Esophagus squamous epithelium (tissue), 5 donors: ENCODE data around the gene HIVEP1. TPM values are rescaled to one million over a fixed set of nuclear protein-coding genes. Genes with fewer than 3 reads are reported as not detected.

ENCODE experiments used
- DNase-seq: peaks from one replicate; lab custom pipeline; 2025; lab: John Stamatoyannopoulos, UW
- H3K27ac ChIP-seq, 4 donors: fragments of 200-600 bp; sonication (generic); one replicate each; pipeline ENCODE4 v1.5.1; 2016 to 2019; ENCODE audit warnings: mild to moderate bottlenecking in 1 of 4
- H3K27me3 ChIP-seq, 4 donors: fragments of 200-600 bp; sonication (generic); 1 replicate in 3 of 4; 2 replicates in 1 of 4; pipeline versions ENCODE4 v1.5.1 to v1.6.0; 2017 to 2021; ENCODE audit warnings: antibody characterized with exemption in 1 of 4
- H3K36me3 ChIP-seq, 3 donors: fragments of 200-600 bp; sonication (generic); one replicate each; pipeline ENCODE4 v1.5.1; 2016 to 2019
- H3K4me1 ChIP-seq, 3 donors: fragments of 200-600 bp; sonication (generic); one replicate each; pipeline ENCODE4 v1.5.1; 2017 to 2019
- H3K4me3 ChIP-seq, 4 donors: fragments of 200-600 bp; sonication (generic); 1 replicate in 3 of 4; 2 replicates in 1 of 4; pipeline ENCODE4 v1.5.1; 2016 to 2019; ENCODE audit warnings: mild to moderate bottlenecking in 2 of 4, moderate library complexity in 1 of 4
- H3K9me3 ChIP-seq, 3 donors: fragments of 200-600 bp; sonication (generic); one replicate each; pipeline ENCODE4 v1.5.1; 2016 to 2019
- POLR2A ChIP-seq, 4 donors: fragments of 450-650 bp; IDR thresholded peaks; one replicate each; pipeline ENCODE4 v1.6.1; 2017; ENCODE audit warnings: antibody characterized with exemption in 4 of 4, mild to moderate bottlenecking in 4 of 4, moderate library complexity in 3 of 4
- WGBS, 2 donors: methylation state at CpG; one replicate each; pipeline ENCODE4 v1.1.5; 2018; 5-methylcytosine and 5-hydroxymethylcytosine counted together
- intact Hi-C: fragments of 100-400 bp; cut with DNase I; formaldehyde crosslinking; loops from one replicate; pipeline ENCODE4 v1.15.0; 2022
- total RNA-seq, 4 donors: library from RNA; depleted of rRNA; stranded (reverse); fragments of >200 nt; gene quantifications; one replicate each; pipeline ENCODE4 v1.1.0, GENCODE V29; 2016
- TF ChIP-seq, protein P1 (sequence below), 6 experiments: fragments of 450-650 bp in 4 of 6; fragments of 200-600 bp in 2 of 6; sonication (generic) in 2 of 6; IDR thresholded peaks; one replicate each; pipeline ENCODE4 v1.5.1; 2016 to 2019; ENCODE audit warnings: antibody characterized with exemption in 6 of 6, mild to moderate bottlenecking in 4 of 6, moderate library complexity in 4 of 6
- donor health status: DM: yes; HTN: yes; CAD: no.

Gene HIVEP1
- total RNA-seq, 4 donors from 2014 or later: 11.0 to 22.3 (median 20.7) TPM

DNA sequence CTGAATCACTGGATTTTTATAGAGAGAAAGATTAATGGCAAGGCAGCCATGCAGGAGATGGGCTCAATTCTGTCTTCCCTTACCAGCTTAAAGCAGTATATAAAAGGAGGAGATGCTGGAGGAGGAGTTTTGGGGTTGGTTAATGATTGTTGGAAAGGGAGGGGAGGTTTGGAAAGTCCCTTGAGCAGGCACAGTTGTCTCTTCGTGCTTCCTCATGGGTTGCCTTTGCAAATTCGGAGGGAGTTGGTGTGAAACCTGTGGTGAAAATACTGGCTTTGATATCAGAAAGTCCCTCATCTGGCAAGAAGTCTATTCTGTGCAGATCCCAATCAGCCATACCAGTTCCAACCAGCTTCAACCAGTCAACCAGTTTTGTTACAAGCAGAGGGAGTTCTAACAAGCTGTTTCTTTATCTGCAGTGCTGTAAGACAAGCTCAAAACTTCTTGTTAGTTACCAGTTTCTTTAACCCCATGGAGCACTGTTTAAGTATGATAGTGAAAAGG lies 107.0 kb downstream of the HIVEP1 start:
- peaks cover 0 to 46% (median 6%) of the 10 kb centered on the region in 3 donors for H3K36me3 ChIP-seq
- intact Hi-C loops: no loop called here
- WGBS, 2 donors: 30 to 32% methylated on average over 2 of the region's 2 CpGs

GRCh38 chr6:12125396-12125795 lies 113.3 kb downstream of the HIVEP1 start:
- TF ChIP-seq POLR2A (IDR thresholded peaks at IDR 0.05): no peak
- no peak overlapping the region for H3K27ac ChIP-seq
- DNase-seq: no peak
- no peaks in the 10 kb centered on the region for H3K4me1 ChIP-seq
- intact Hi-C loops: no loop called here
- H3K4me3 ChIP-seq: no peak overlapping the region
- H3K36me3 ChIP-seq: peaks cover 0 to 50% (median 3%) of the 10 kb centered on the region in 3 donors
- WGBS, 2 donors: 87 to 91% methylated on average over 4 of the region's 4 CpGs
- H3K9me3 ChIP-seq: no peaks in the 10 kb centered on the region
- H3K27me3 ChIP-seq: no peaks in the 10 kb centered on the region

More for the DNA sequence above, 107.0 kb downstream of the HIVEP1 start:
- no peak for TF ChIP-seq POLR2A (IDR thresholded peaks at IDR 0.05)
- TF ChIP-seq, protein P1, sequence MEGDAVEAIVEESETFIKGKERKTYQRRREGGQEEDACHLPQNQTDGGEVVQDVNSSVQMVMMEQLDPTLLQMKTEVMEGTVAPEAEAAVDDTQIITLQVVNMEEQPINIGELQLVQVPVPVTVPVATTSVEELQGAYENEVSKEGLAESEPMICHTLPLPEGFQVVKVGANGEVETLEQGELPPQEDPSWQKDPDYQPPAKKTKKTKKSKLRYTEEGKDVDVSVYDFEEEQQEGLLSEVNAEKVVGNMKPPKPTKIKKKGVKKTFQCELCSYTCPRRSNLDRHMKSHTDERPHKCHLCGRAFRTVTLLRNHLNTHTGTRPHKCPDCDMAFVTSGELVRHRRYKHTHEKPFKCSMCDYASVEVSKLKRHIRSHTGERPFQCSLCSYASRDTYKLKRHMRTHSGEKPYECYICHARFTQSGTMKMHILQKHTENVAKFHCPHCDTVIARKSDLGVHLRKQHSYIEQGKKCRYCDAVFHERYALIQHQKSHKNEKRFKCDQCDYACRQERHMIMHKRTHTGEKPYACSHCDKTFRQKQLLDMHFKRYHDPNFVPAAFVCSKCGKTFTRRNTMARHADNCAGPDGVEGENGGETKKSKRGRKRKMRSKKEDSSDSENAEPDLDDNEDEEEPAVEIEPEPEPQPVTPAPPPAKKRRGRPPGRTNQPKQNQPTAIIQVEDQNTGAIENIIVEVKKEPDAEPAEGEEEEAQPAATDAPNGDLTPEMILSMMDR (IDR thresholded peaks at IDR 0.05): no peak
- Histone ChIP-seq H3K27me3 (no peaks in the 10 kb centered on the region), H3K9me3 (no peaks in the 10 kb centered on the region), H3K4me1 (peaks cover 0 to 15% (median 4%) of the 10 kb centered on the region in 3 donors), H3K4me3 (no peak overlapping the region), H3K27ac (no peak overlapping the region)
- no peak for DNase-seq

- WGBS, 2 donors: 71 to 85% methylated on average over 1 of the region's 1 CpG
- Histone ChIP-seq H3K36me3 (peaks cover 0 to 48% (median 0%) of the 10 kb centered on the region in 3 donors), H3K9me3 (no peaks in the 10 kb centered on the region), H3K27ac (no peak overlapping the region), H3K27me3 (no peaks in the 10 kb centered on the region), H3K4me3 (no peak overlapping the region), H3K4me1 (no peaks in the 10 kb centered on the region)
- intact Hi-C loops: no loop called here
- no peak for TF ChIP-seq POLR2A (IDR thresholded peaks at IDR 0.05)
- TF ChIP-seq, protein P1 (IDR thresholded peaks at IDR 0.05): no peak
- no peak for DNase-seq
These were observed 113.9 kb downstream of the HIVEP1 start for GRCh38 chr6:12126051-12126450.

- DNase-seq: no peak
- Histone ChIP-seq H3K27me3 (no peaks in the 10 kb centered on the region), H3K9me3 (no peaks in the 10 kb centered on the region), H3K4me3 (no peak overlapping the region), H3K4me1 (no peaks in the 10 kb centered on the region), H3K36me3 (peaks cover 0 to 20% (median 0%) of the 10 kb centered on the region in 3 donors), H3K27ac (no peak overlapping the region)
- intact Hi-C loops: no loop called here
- TF ChIP-seq POLR2A (IDR thresholded peaks at IDR 0.05): no peak
- TF ChIP-seq, protein P1 (IDR thresholded peaks at IDR 0.05): no peak
- 92 to 93% methylated on average over 1 of the region's 1 CpG for WGBS, 2 donors
These were observed 117.4 kb downstream of the HIVEP1 start for GRCh38 chr6:12129523-12129922.

DNA sequence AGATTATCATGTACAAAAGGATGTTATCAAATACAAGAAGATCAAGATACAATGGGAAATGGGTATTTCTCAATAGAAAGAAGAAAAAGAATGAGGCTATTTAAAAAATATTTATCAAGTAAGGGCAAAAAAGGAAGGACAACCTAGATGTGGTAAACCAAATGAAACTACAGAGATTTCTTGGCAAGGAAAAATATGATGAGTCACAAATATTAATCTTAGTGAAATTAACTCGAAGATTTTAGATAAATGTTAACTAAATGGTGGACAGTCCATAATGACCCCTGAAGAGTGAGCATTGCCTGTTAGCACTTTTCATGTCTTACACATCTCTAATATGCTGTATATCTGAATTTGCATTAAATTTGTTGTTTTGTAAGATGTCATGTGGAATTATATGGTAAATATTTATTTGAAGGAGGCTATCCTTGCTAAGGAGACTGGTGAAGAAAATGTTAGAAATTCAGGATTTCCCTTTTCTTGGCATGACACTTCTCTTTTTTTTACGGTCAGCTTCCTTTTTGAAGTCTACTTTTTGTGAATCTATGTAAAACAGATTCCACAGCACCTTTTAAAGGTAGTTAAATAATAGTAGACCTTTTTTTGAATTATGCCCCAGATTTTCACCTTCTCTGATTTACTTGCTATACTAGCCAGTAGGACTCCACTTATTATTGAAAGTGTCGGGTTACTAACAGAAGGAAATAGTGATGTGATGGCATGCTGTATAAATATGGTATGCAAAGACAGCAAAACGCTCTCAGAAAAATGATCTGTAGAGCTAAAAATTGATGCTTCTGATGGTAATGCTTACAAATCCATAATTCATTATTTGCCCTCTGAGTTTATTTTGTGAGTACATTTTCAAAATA lies 120.5 kb downstream of the HIVEP1 start:
- H3K27me3 ChIP-seq: no peaks in the 10 kb centered on the region
- WGBS, 2 donors: 72 to 75% methylated on average over 4 of the region's 4 CpGs
- intact Hi-C loops: no loop called here
- DNase-seq: no peak
- no peak overlapping the region for H3K4me3 ChIP-seq
- peaks cover 0 to 15% (median 0%) of the 10 kb centered on the region in 3 donors for H3K36me3 ChIP-seq
- H3K27ac ChIP-seq: no peak overlapping the region
- H3K4me1 ChIP-seq: peaks cover 0 to 14% (median 5%) of the 10 kb centered on the region in 3 donors
- TF ChIP-seq, protein P1 (IDR thresholded peaks at IDR 0.05): no peak
- TF ChIP-seq POLR2A (IDR thresholded peaks at IDR 0.05): no peak
- no peaks in the 10 kb centered on the region for H3K9me3 ChIP-seq
